GM19438 (cell line): Measurements from ENCODE around the gene F8.
"Not testable (repeated sequence)": the region's sequence is repeated elsewhere in the genome, so short reads cannot be mapped to it uniquely, and the experiment has no call there.

Experiments
- ATAC-seq: cut with Tn5 transposase; IDR thresholded peaks from one replicate; pipeline ENCODE4 v1.9.1; 2021; ENCODE audit warnings: low read depth; ENCODE audit not compliant: unreplicated experiment

The F8 gene

GRCh38 chrX:154886069-154886788 is 136.3 kb downstream of the F8 start, which contains the start of gene F8A1:
F8A1 (plus strand) TSS chrX:154886355; CDS start chrX:154886375, 20 bp downstream.
- ATAC-seq = peak; percentile 76

- not testable (repeated sequence) for ATAC-seq
These were observed 137.0 kb downstream of the F8 start for GRCh38 chrX:154885549-154885948.

- ATAC-seq = not testable (repeated sequence)
These were observed 137.5 kb downstream of the F8 start for GRCh38 chrX:154885057-154885456.

GRCh38 chrX:154884069-154884468 is 138.5 kb downstream of the F8 start:
- ATAC-seq = not testable (repeated sequence)

- no peak for ATAC-seq
These were observed 149.2 kb downstream of the F8 start for GRCh38 chrX:154873329-154873728.

GRCh38 chrX:154868522-154868921 is 154.0 kb downstream of the F8 start:
- ATAC-seq = not testable (repeated sequence)

- no peak for ATAC-seq
These were observed 167.3 kb downstream of the F8 start for GRCh38 chrX:154855256-154855655.

GRCh38 chrX:154850957-154851611 is 171.4 kb downstream of the F8 start:
- ATAC-seq = no peak

- ATAC-seq = no peak
These were observed 181.7 kb downstream of the F8 start for GRCh38 chrX:154840856-154841255.

GRCh38 chrX:154836163-154836562 is 186.4 kb downstream of the F8 start:
- no peak for ATAC-seq

GRCh38 chrX:154834562-154834961 is 188.0 kb downstream of the F8 start, which contains the start of gene SMIM9:
SMIM9 (minus strand) TSS chrX:154834662; CDS start chrX:154830856, 3,806 bp downstream.
- no peak for ATAC-seq

- no peak for ATAC-seq
These were observed 188.7 kb downstream of the F8 start for GRCh38 chrX:154833746-154834274.

- ATAC-seq = no peak
These were observed 192.5 kb downstream of the F8 start for GRCh38 chrX:154829926-154830442.

GRCh38 chrX:154829134-154829533 is 193.4 kb downstream of the F8 start:
- ATAC-seq = no peak

GRCh38 chrX:154828016-154828408 is 194.5 kb downstream of the F8 start:
- ATAC-seq = no peak

- ATAC-seq = peak; percentile 95
These were observed 195.1 kb downstream of the F8 start for GRCh38 chrX:154827194-154828015.

- ATAC-seq = not testable (repeated sequence)
These were observed 196.9 kb downstream of the F8 start for GRCh38 chrX:154825586-154825985.

GRCh38 chrX:154824638-154825037 is 197.9 kb downstream of the F8 start:
- no peak for ATAC-seq

GRCh38 chrX:154822029-154822428 is 200.5 kb downstream of the F8 start:
- no peak for ATAC-seq

- ATAC-seq = no peak
These were observed 201.0 kb downstream of the F8 start for GRCh38 chrX:154821523-154821922.
